SKM-1 treated with dmso at 0.1 percent for 144 hours (cell line): Measurements from ENCODE around the gene GRIA4.
"Not testable (repeated sequence)": the region's sequence is repeated elsewhere in the genome, so short reads cannot be mapped to it uniquely, and the experiment has no call there.

ENCODE experiments used
- DNase-seq: peaks from one replicate; lab custom pipeline; 2025; ENCODE audit not compliant: unreplicated experiment; lab: John Stamatoyannopoulos, UW

The GRIA4 gene

GRCh38 chr11:105856954-105857353 lies 247.1 kb downstream of the GRIA4 start:
- no peak for DNase-seq

GRCh38 chr11:105857728-105858127 lies 247.9 kb downstream of the GRIA4 start:
- DNase-seq = no peak

DNA sequence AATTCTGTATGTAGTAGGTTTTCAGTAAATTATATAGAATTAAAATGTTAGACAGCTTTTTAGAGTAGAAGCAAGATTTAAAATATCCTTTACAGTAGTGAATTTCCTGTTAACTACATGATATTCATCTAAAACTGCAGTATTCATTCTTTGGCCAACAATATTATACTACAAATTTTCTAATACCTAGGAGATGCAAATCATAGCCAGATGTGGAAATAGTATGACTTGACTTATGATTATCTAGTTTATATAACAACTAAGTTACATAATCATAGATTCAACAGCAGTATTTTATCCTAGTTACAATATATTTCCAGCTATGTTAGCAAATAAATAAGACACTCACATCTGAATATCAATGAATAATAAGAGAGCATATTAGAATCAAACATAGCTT lies 249.0 kb downstream of the GRIA4 start:
- no peak for DNase-seq

GRCh38 chr11:105860105-105860504 lies 250.2 kb downstream of the GRIA4 start:
- DNase-seq = no peak

DNA sequence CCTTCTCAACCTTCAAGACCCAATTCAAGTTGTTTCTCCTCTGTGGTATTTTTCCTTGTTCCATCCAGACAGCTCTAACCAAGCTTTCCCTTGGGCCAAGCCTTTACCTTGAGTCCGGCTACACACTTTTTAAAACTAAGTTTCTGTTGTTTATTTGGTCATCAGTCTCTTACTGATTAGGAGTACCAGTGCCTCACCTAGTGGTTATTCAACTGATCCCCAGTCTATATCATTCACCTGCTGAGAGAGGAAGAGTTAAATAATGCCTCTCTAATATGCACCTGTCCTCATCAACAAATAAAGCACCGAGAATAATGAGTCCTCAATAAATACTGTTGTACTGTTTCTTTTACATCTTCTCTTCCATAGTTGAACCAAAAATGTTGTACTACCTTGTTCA lies 251.4 kb downstream of the GRIA4 start:
- no peak for DNase-seq

DNA sequence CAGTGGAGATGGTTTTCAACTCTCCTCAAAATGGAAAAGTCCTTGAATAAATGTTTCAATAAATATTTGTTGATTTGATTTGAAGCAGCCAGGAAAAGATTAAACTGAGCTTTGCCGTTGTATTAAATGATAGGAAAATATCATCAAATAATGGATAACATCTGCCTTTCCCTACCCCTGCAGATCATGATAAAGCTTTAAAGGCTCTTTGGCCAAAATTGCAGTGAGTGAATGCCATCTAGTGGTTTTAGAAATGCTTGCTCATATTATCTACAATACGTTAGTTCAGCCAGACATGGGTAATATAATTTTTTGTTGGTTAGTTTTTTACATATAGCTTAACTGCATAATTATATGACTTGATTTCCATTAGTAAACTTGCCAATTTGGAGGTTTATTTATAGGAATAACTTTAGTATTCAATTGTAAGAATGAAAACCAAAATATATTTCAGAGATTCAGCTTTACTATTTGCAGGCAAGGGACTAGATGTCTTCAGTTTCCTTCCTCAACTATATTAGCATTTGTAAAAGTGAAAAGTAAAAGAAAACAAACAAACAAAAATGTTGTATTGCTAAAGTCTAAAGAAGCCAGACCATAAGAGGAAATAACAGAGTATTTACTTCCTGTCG lies 253.0 kb downstream of the GRIA4 start:
- peak; percentile 51 for DNase-seq

DNA sequence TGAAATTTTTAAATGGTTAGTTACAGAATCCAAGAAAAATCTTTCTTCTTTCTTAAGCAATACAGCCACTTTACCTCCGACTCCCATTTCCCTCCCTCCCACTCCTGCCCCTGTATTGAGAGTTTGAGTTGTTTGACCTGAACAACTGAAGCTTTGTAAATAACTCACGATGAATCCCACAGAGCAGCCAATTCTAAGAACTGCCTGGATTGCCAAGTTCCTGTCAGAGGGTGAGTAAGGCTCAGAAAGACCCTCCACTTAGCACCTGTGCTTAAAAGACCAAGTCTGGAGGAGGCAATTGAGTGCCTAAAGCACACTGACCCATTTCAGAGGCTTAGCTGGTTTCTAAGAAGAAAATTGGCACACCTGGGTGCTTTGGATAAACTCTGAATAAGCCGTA lies 253.7 kb downstream of the GRIA4 start:
- DNase-seq = no peak

DNA sequence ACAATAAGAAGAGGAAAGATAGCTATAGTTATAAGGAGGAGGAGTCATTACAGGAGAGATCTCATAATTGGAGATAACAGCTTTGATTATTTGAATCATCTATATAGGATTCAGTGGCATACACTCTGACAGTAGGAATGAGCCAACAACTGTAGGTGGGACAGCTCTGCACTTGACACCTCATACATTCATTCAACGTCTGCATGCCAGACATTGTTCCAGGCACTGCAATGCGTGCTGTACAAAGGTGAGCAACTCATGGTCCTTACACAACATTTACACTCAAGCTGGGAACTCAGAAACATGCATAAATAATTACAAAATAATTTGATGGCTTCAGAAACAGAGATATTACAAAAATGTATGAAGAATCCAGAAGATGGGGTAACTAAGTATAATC lies 257.9 kb downstream of the GRIA4 start:
- DNase-seq = no peak

DNA sequence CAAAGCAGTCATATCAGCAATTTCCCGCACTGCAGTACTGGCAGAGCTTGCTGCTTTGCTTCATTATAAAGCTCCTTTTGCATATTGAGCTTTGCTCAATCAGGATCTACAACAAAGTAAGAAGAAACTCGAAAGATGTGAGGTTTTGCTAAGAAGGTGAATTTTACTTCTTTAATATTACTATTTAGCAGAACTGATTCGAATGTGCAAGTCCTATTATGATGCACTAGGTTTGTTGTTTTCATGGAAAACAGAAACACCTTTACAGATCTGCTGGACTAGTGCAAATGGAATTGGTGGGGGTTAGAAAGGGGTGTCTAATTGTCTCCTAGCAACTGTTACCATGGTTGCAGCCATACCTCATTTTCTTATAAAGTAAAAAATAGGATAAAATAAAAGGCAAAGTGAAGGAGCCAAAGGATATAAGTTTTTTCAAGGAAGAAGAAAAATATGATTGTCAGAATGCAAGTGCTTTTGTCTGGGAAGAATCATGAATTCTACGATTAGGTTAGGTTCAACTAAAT lies 259.0 kb downstream of the GRIA4 start:
- DNase-seq = no peak

GRCh38 chr11:105870516-105871113 lies 260.7 kb downstream of the GRIA4 start:
- DNase-seq = no peak

- no peak for DNase-seq
Observed at GRCh38 chr11:105878510-105878909, 268.6 kb downstream of the GRIA4 start.

GRCh38 chr11:105878927-105879326 lies 269.1 kb downstream of the GRIA4 start:
- not testable (repeated sequence) for DNase-seq

DNA sequence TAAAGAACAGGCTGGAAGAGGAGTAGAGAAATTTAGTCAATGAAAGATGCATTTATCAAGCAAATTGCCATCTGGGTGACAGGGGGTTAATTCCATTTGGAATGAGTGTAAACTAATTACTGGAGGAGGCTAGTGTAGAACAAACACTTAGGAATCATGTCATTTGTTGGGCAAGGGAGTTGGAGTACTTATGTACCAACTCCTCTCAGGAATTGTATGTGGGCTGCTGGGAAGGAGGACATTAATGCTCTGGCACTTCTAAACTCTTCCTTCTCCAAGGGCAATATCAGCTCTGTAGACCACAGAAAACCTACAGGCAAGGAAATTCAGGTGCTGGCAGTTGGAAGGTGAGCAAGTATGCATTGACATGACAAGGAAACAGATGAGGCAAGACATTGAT lies 271.2 kb downstream of the GRIA4 start:
- DNase-seq = no peak

- DNase-seq = no peak
Observed at GRCh38 chr11:105884436-105884835, 274.6 kb downstream of the GRIA4 start.

- no peak for DNase-seq
Observed at GRCh38 chr11:105891685-105892084, 281.8 kb downstream of the GRIA4 start.

- DNase-seq = no peak
Observed at GRCh38 chr11:105897161-105897560, 287.3 kb downstream of the GRIA4 start.

GRCh38 chr11:105899772-105900171 lies 289.9 kb downstream of the GRIA4 start:
- no peak for DNase-seq

- no peak for DNase-seq
Observed at GRCh38 chr11:105900515-105901035, 290.7 kb downstream of the GRIA4 start.

DNA sequence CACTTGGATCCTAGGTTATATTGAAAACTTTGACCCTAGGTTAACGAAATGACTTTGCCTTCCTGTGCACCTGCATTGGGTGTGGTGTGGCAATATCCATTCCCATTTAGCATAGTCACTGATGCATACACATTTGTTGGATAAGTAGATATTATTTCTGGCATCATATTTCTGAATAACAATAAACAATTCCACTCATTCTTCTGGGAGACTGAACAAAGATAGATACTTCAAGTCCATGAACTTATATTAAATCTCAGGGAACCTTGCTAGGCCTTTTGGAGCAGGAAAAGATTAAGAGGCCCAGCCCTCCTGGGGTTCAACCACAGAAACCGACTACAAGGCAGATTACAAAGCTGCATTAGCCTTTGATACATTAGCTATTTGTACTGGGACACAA lies 293.2 kb downstream of the GRIA4 start:
- DNase-seq = no peak

GRCh38 chr11:105906517-105906916 lies 296.6 kb downstream of the GRIA4 start:
- no peak for DNase-seq

DNA sequence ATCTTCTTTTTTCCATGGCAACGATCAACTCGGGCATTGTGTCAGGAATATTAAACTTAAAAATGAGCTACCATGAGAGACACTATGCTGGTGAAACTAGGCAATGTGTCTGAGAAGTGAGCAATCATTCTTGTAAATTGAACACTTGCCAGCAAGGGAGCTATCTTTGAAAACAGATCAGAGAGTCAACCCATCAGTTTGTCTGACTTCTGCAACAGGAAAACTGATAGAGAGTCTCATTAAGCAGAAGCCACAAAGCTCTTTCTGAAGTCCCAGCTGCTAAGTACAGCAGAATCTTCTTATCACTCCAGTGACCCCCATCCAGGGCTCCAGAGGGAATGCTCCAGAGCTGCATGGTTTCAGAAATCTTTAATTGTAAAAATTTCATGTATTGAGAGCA lies 297.4 kb downstream of the GRIA4 start:
- DNase-seq = no peak

- no peak for DNase-seq
Observed at GRCh38 chr11:105910095-105910715, 300.3 kb downstream of the GRIA4 start.
